ENCODE data around the gene ANKRD44.

DNA sequence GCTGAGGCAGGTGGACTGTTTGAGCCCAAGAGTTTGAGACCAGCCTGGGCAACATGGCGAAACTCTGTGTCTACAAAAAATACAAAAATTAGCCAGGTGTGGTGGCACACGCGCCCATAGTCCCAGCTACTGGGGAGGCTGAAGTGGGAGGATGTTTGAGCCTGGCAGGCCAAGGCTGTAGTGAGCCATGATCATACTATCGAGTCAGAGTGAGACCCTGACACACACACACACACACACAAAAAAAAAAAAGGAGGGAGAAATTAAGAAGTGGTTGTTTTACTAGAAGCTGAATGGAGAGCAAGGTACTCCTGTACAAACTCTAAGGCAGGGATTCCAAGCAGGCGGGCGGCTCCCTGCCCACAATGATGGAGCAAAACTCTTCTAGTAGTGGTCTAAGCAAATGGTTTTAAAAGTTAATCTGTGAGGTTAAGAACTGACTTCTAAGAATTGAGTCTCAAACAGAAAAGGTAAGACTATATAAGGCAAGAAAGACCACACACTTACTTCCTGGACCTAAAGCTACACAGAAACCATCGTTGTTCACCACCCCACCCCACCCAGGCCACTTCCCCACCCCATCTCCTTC is 2.6 kb downstream of the ANKRD44 start:
- TF ChIP-seq, protein P1, sequence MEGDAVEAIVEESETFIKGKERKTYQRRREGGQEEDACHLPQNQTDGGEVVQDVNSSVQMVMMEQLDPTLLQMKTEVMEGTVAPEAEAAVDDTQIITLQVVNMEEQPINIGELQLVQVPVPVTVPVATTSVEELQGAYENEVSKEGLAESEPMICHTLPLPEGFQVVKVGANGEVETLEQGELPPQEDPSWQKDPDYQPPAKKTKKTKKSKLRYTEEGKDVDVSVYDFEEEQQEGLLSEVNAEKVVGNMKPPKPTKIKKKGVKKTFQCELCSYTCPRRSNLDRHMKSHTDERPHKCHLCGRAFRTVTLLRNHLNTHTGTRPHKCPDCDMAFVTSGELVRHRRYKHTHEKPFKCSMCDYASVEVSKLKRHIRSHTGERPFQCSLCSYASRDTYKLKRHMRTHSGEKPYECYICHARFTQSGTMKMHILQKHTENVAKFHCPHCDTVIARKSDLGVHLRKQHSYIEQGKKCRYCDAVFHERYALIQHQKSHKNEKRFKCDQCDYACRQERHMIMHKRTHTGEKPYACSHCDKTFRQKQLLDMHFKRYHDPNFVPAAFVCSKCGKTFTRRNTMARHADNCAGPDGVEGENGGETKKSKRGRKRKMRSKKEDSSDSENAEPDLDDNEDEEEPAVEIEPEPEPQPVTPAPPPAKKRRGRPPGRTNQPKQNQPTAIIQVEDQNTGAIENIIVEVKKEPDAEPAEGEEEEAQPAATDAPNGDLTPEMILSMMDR (IDR thresholded peaks at IDR 0.05): no peak
- TF ChIP-seq EZH2phosphoT487 (IDR thresholded peaks at IDR 0.05) (no peak), EZH2 (IDR thresholded peaks at IDR 0.05) (no peak)
